HEK293T (cell line): Measurements from ENCODE around the gene PIK3CG.
"Not testable (repeated sequence)": the region's sequence is repeated elsewhere in the genome, so short reads cannot be mapped to it uniquely, and the experiment has no call there.

ENCODE experiments used
- CTCF ChIA-PET: fragments of 350-600 bp; formaldehyde crosslinking; extraction: SDS; loops from one replicate; lab custom pipeline; 2021; ENCODE audit warnings: antibody characterized with exemption, inconsistent platforms; lab: Yijun Ruan, JAX
- POLR2A ChIA-PET: fragments of 350-600 bp; formaldehyde crosslinking; extraction: SDS; loops from one replicate; lab custom pipeline; 2020; ENCODE audit warnings: antibody characterized with exemption, inconsistent platforms; lab: Yijun Ruan, JAX
- DNase-seq: peaks from one replicate; pipeline ENCODE4 v3.0.0; 2012; ENCODE audit warnings: mixed read lengths; ENCODE audit errors: extremely low spot score
- ARNT ChIP-seq: fragments of 450-650 bp; IDR thresholded peaks from 2 replicates; pipeline ENCODE4 v1.6.1; 2017; ENCODE audit warnings: mild to moderate bottlenecking
- BHLHE40 ChIP-seq: fragments of 450-650 bp; IDR thresholded peaks from 2 replicates; pipeline ENCODE4 v1.6.1; 2016; ENCODE audit warnings: mild to moderate bottlenecking, moderate library complexity, borderline replicate concordance
- CTBP1 ChIP-seq: fragments of 450-650 bp; IDR thresholded peaks from 2 replicates; pipeline ENCODE4 v1.6.1; 2016; ENCODE audit warnings: borderline replicate concordance
- ELF4 ChIP-seq: fragments of 450-650 bp; IDR thresholded peaks from 2 replicates; pipeline ENCODE4 v1.6.1; 2017; ENCODE audit warnings: antibody characterized with exemption
- FOXA1 ChIP-seq: fragments of 450-650 bp; IDR thresholded peaks from 2 replicates; pipeline ENCODE4 v1.6.1; 2016; ENCODE audit warnings: mild to moderate bottlenecking
- FOXK2 ChIP-seq: fragments of 450-650 bp; IDR thresholded peaks from 2 replicates; pipeline ENCODE4 v1.6.1; 2016; ENCODE audit warnings: mild to moderate bottlenecking
- FOXM1 ChIP-seq: fragments of 450-650 bp; IDR thresholded peaks from 2 replicates; pipeline ENCODE4 v1.6.1; 2017; ENCODE audit warnings: mild to moderate bottlenecking, borderline replicate concordance
- HDGF ChIP-seq: fragments of 450-650 bp; IDR thresholded peaks from 2 replicates; pipeline ENCODE4 v1.6.1; 2017; ENCODE audit warnings: antibody characterized with exemption, borderline replicate concordance
- L3MBTL2 ChIP-seq: fragments of 450-650 bp; conservative IDR thresholded peaks from 2 replicates; pipeline ENCODE4 v1.6.1; 2016; ENCODE audit warnings: mild to moderate bottlenecking
- LEF1 ChIP-seq: fragments of 450-650 bp; IDR thresholded peaks from 2 replicates; pipeline ENCODE4 v1.6.1; 2017; ENCODE audit warnings: mild to moderate bottlenecking, borderline replicate concordance
- NFRKB ChIP-seq: fragments of 450-650 bp; IDR thresholded peaks from 2 replicates; pipeline ENCODE4 v1.6.1; 2016; ENCODE audit warnings: mild to moderate bottlenecking, moderate library complexity
- SP1 ChIP-seq: fragments of 450-650 bp; IDR thresholded peaks from 2 replicates; pipeline ENCODE4 v1.6.1; 2017
- SUZ12 ChIP-seq: fragments of 450-650 bp; IDR thresholded peaks from 2 replicates; pipeline ENCODE4 v1.6.1; 2016; ENCODE audit warnings: mild to moderate bottlenecking
- TARDBP ChIP-seq: fragments of 450-650 bp; IDR thresholded peaks from 2 replicates; pipeline ENCODE4 v1.6.1; 2016
- ZNF384 ChIP-seq: fragments of 450-650 bp; IDR thresholded peaks from 2 replicates; pipeline ENCODE4 v1.6.1; 2016
- TF ChIP-seq, protein P1 (sequence below): fragments of 450-650 bp; IDR thresholded peaks from 2 replicates; pipeline ENCODE4 v1.6.1; 2016

PIK3CG gene

DNA sequence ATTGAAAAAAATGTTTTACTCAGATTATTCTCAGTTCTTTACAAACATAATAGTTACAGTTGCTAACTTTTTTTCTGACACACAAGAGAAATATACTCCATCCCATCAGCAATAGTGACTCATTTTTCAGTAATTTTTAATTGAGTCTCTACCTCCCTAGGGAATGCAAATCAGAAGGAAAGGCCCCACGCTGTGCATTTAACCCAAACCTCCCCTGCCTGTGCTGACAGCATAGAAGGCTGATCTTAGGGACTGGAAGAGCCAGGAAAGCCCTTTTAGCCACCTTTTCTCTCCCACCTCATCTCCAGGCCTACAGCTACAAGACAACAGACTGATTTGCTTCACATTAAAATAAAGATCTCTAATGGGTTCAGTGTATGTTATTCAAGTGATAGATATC, 24.7 kb upstream of the PIK3CG start:
- DNase-seq: no peak
- POLR2A ChIA-PET: no interaction called here
- TF ChIP-seq ARNT: no peak
- CTCF ChIA-PET: no interaction called here

DNA sequence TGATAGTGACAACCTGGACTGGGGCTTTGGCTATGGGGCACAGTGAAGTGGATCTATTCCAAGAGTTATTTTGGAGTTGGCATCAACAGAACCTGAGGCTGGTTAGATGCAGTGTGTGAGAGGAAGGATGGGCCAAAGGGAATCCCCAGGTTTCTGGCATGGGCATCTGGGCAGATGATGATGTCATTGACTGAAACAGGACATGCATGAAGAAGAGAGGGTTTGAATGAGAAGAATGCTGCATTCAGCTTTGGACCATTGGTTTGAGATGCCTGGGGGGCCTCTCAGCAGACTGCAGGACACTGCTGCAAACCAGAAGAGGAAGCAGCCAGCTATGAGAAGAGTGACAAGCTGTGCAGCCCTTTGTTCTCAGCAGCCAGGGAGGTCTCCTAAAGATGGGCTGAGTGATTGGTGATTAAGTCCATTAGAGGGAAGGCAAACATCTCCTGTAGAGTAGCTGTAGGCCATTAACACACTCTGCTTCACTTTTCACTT, 23.1 kb upstream of the PIK3CG start:
- ChIA-PET POLR2A (no interaction called here), CTCF (no interaction called here)
- TF ChIP-seq, protein P1, sequence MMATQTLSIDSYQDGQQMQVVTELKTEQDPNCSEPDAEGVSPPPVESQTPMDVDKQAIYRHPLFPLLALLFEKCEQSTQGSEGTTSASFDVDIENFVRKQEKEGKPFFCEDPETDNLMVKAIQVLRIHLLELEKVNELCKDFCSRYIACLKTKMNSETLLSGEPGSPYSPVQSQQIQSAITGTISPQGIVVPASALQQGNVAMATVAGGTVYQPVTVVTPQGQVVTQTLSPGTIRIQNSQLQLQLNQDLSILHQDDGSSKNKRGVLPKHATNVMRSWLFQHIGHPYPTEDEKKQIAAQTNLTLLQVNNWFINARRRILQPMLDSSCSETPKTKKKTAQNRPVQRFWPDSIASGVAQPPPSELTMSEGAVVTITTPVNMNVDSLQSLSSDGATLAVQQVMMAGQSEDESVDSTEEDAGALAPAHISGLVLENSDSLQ: no peak
- no peak for TF ChIP-seq SUZ12
- no peak for DNase-seq

- TF ChIP-seq FOXM1 (no peak), SUZ12 (no peak), TARDBP (no peak), LEF1 (no peak), CTBP1 (no peak)
- POLR2A ChIA-PET: no interaction called here
- CTCF ChIA-PET: no interaction called here
- no peak for DNase-seq
Measured at GRCh38 chr7:106844279-106844997, 20.6 kb upstream of the PIK3CG start.

DNA sequence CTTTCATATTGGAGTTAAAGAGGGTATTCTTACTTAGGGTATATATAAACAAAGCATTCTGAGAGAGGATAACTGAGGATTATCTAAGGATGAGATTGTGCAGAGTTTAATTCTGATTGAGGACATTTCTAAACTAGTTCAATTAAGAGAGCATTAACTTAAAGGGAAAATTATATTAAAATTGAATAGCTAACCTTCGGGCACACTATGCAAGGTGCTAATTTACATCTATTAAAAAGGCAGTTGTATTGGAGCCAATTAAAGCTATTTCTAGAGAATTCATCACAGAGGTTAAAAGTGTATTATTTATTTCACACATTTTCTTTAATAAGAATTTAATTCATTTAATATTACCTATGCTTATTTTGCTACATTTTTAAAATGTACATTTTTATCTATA, 17.0 kb upstream of the PIK3CG start:
- no peak for DNase-seq
- TF ChIP-seq ARNT (no peak), HDGF (no peak), TARDBP (no peak), NFRKB (no peak), LEF1 (no peak), ZNF384 (no peak), FOXK2 (no peak), FOXM1 (no peak), CTBP1 (no peak), L3MBTL2 (no peak), ELF4 (no peak), BHLHE40 (no peak)
- ChIA-PET CTCF (no interaction called here), POLR2A (no interaction called here)

- POLR2A ChIA-PET: no interaction called here
- CTCF ChIA-PET: no interaction called here
- no peak for DNase-seq
Measured at GRCh38 chr7:106848851-106849442, 16.1 kb upstream of the PIK3CG start.

DNA sequence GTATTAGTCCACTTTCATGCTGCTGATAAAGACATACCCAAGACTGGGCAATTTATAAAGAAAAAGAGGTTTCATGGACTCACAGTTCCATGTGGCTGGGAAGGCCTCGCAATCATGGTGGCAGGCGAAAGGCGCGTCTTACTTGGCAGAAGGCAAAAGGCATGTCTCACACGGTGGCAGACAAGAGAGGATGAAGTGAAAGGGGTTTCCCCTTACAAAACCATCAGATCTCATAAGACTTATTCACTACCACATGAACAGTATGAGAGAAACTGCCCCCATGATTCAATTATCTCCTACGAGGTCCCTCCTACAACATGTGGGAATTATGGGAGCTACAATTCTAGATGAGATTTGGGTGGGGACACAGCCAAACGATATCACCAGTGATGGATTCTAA, 13.4 kb upstream of the PIK3CG start:
- CTCF ChIA-PET, DNase-seq, POLR2A ChIA-PET: not testable (repeated sequence)

More at GRCh38 chr7:106848851-106849442, 16.1 kb upstream of the PIK3CG start:
- TF ChIP-seq SP1 (no peak), FOXA1 (no peak), FOXK2 (no peak), L3MBTL2 (no peak), ZNF384 (no peak), NFRKB (no peak), BHLHE40 (no peak), LEF1 (no peak), ELF4 (no peak), FOXM1 (no peak)

- ChIA-PET POLR2A (no interaction called here), CTCF (no interaction called here)
- TF ChIP-seq L3MBTL2 (no peak), FOXA1 (no peak), ZNF384 (no peak), LEF1 (no peak), NFRKB (no peak)
- DNase-seq: no peak
Measured at GRCh38 chr7:106853250-106853908, 11.7 kb upstream of the PIK3CG start.

- CTCF ChIA-PET: no interaction called here
- DNase-seq: no peak
- TF ChIP-seq ARNT (no peak), NFRKB (no peak), CTBP1 (no peak), L3MBTL2 (no peak), FOXA1 (no peak)
- TF ChIP-seq, protein P1: no peak
- POLR2A ChIA-PET: no interaction called here
Measured at GRCh38 chr7:106855540-106856132, 9.4 kb upstream of the PIK3CG start.
